ENCODE measurements around the gene HES6.

GRCh38 chr2:238270606-238271005, 30.8 kb upstream of the HES6 start:
- TF ChIP-seq TAF1 (IDR thresholded peaks at IDR 0.05; ENCODE audit: borderline replicate concordance, insufficient read depth, low read length) = no peak
- TF ChIP-seq, protein P1, sequence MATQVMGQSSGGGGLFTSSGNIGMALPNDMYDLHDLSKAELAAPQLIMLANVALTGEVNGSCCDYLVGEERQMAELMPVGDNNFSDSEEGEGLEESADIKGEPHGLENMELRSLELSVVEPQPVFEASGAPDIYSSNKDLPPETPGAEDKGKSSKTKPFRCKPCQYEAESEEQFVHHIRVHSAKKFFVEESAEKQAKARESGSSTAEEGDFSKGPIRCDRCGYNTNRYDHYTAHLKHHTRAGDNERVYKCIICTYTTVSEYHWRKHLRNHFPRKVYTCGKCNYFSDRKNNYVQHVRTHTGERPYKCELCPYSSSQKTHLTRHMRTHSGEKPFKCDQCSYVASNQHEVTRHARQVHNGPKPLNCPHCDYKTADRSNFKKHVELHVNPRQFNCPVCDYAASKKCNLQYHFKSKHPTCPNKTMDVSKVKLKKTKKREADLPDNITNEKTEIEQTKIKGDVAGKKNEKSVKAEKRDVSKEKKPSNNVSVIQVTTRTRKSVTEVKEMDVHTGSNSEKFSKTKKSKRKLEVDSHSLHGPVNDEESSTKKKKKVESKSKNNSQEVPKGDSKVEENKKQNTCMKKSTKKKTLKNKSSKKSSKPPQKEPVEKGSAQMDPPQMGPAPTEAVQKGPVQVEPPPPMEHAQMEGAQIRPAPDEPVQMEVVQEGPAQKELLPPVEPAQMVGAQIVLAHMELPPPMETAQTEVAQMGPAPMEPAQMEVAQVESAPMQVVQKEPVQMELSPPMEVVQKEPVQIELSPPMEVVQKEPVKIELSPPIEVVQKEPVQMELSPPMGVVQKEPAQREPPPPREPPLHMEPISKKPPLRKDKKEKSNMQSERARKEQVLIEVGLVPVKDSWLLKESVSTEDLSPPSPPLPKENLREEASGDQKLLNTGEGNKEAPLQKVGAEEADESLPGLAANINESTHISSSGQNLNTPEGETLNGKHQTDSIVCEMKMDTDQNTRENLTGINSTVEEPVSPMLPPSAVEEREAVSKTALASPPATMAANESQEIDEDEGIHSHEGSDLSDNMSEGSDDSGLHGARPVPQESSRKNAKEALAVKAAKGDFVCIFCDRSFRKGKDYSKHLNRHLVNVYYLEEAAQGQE (IDR thresholded peaks at IDR 0.05; ENCODE audit: insufficient read depth in 1 of 2, low read depth in 2 of 2, low read length in 2 of 2) = no peak

All from PFSK-1 (cell line).